Body of pancreas (tissue), 4 donors: ENCODE measurements around the gene LRIT1. TPM values are rescaled to one million over a fixed set of nuclear protein-coding genes. Genes with fewer than 3 reads are reported as not detected.
A peak's percentile ranks its signal among the peaks of the same experiment; 100 is the strongest.

ENCODE experiments used
- ATAC-seq: fragments of 150-250 bp; one replicate; pipeline ENCODE4 v1.9.1; 2016
- DNase-seq, 4 donors: peaks; one replicate each; pipeline ENCODE4 v3.0.0-alpha.2; 2019
- H3K27ac ChIP-seq, 4 donors: fragments of 200-600 bp; sonication (generic); 1 replicate in 3 of 4; 2 replicates in 1 of 4; pipeline versions ENCODE4 v1.5.1 to v1.6.1; 2016 to 2019; ENCODE audit warnings: mild to moderate bottlenecking in 1 of 4, mixed read lengths in 1 of 4, moderate library complexity in 1 of 4
- H3K27me3 ChIP-seq, 2 donors: fragments of 200-600 bp; sonication (generic); one replicate each; pipeline ENCODE4 v1.6.0; 2016; ENCODE audit warnings: mild to moderate bottlenecking in 1 of 2
- H3K36me3 ChIP-seq, 2 donors: fragments of 200-600 bp; sonication (generic); replicated peaks in 1 of 2; 2 replicates each; pipeline ENCODE4 v1.5.1; 2016; ENCODE audit warnings: low read depth in 2 of 2; ENCODE audit not compliant: insufficient read depth in 1 of 2
- H3K4me1 ChIP-seq: fragments of 200-600 bp; sonication (generic); one replicate; pipeline ENCODE4 v1.6.0; 2016
- H3K4me3 ChIP-seq, 2 donors: fragments of 200-600 bp; sonication (generic); 1 replicate in 1 of 2; 2 replicates in 1 of 2; pipeline ENCODE4 v1.5.1; 2016 to 2019
- H3K9me3 ChIP-seq, 3 donors: fragments of 200-600 bp; sonication (generic); 1 replicate in 2 of 3; 2 replicates in 1 of 3; pipeline ENCODE4 v1.5.1; 2016
- POLR2A ChIP-seq, 3 donors: fragments of 450-650 bp; IDR thresholded peaks; one replicate each; pipeline ENCODE4 v1.6.1; 2016; ENCODE audit warnings: antibody characterized with exemption in 3 of 3, mild to moderate bottlenecking in 2 of 3
- WGBS, 2 donors: methylation state at CpG; one replicate each; pipeline ENCODE4 v1.1.5; 2017; 5-methylcytosine and 5-hydroxymethylcytosine counted together
- intact Hi-C: fragments of 100-400 bp; cut with DNase I; formaldehyde crosslinking; loops from one replicate; pipeline ENCODE4 v1.15.1; 2023
- total RNA-seq, 2 donors: library from RNA; depleted of rRNA; stranded (reverse); fragments of >200 nt; gene quantifications; one replicate each; pipeline ENCODE4 v1.1.0, GENCODE V29; 2016
- TF ChIP-seq, protein P1 (sequence below), 7 experiments: fragments of 450-650 bp in 4 of 7; fragments of 200-600 bp in 3 of 7; sonication (generic) in 3 of 7; IDR thresholded peaks; one replicate each; pipeline ENCODE4 v1.5.1; 2016 to 2019; ENCODE audit warnings: antibody characterized with exemption in 7 of 7

LRIT1 gene
- total RNA-seq, 2 donors from 2014 or later: not detected

DNA sequence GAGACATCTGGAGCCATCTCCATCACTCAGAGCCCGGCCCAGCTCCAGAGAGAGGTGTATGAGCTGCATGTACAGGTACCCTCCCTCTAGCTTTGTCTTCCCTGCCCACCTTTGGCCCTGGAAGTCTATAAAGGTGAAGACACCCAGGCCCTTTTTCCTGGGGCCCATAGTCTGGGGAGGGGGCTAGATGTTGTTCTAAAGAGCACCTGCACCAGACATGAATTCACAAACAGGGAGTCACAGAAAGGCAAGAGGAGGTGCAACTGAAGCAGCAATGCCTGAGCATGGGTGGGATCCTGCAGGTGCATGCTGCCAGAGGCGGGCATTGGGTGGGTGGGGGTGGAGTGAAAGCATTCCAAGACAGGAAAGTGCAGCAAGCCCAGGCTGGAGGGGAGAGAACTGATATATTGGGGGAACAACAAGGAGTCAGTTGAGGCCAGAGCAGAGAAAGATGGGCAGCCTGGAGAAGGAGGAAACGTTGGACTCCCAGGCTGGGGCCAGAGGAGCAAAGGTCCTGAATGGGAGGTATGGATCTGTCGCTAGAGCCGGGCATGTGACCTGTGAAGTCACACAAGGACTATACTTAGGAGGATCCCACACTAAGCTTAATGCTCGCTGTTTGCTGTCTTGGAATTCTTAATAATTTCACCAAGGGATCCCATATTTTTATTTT lies 35.4 kb downstream of the LRIT1 start:
- WGBS, 2 donors: 41 to 59% methylated on average over 5 to 6 of the region's 6 CpGs
- no peaks in the 10 kb centered on the region for H3K36me3 ChIP-seq
- no peak for TF ChIP-seq POLR2A (IDR thresholded peaks at IDR 0.05)
- TF ChIP-seq, protein P1, sequence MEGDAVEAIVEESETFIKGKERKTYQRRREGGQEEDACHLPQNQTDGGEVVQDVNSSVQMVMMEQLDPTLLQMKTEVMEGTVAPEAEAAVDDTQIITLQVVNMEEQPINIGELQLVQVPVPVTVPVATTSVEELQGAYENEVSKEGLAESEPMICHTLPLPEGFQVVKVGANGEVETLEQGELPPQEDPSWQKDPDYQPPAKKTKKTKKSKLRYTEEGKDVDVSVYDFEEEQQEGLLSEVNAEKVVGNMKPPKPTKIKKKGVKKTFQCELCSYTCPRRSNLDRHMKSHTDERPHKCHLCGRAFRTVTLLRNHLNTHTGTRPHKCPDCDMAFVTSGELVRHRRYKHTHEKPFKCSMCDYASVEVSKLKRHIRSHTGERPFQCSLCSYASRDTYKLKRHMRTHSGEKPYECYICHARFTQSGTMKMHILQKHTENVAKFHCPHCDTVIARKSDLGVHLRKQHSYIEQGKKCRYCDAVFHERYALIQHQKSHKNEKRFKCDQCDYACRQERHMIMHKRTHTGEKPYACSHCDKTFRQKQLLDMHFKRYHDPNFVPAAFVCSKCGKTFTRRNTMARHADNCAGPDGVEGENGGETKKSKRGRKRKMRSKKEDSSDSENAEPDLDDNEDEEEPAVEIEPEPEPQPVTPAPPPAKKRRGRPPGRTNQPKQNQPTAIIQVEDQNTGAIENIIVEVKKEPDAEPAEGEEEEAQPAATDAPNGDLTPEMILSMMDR (IDR thresholded peaks at IDR 0.05): no peak
- no peaks in the 10 kb centered on the region for H3K27me3 ChIP-seq
- no peak overlapping the region for H3K27ac ChIP-seq
- DNase-seq: no peak
- no peaks in the 10 kb centered on the region for H3K4me1 ChIP-seq
- intact Hi-C loops: no loop called here
- no peak for ATAC-seq
- no peak overlapping the region for H3K4me3 ChIP-seq
- no peaks in the 10 kb centered on the region for H3K9me3 ChIP-seq

DNA sequence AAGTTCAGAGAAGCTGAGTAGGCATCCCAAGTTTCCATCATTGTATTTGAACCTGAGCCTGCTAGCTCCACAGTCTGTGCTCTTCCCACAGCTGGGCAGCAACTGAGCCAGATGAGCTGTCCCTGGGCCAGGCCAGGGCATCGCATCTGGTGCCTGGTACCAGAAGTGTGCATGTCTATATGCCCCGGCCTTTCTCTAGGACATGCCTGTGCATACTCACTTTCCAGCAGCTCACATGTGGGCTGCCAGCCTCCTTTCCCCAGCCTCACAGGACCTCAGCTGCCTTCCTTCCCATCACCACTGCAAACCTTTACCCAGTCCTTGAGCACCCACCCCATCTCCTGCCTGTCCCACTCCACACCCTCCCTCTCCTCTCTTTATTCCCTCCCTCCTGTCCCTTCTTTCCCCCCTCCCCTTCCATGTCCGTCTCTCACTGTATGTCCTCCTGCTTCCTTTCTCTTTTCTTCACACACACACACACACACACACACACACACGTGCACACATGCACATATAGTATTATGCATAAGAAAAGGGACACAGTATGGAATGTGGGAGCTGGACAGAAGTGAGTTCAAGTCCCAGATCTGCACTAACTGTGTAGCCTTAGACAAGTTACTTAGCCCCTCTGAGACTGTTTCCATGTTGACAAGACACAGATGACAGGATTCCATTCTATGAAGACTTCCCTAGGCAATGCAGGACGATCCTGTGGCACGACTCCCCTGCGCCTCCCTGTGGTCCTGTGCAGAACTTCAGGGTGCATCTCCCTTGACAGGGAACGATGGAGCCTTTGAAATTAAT lies 36.1 kb downstream of the LRIT1 start:
- H3K27ac ChIP-seq: no peak overlapping the region
- peak in 2 of 4 donors; percentile 25 to 48 for DNase-seq
- WGBS, 2 donors: 29 to 30% methylated on average over 8 of the region's 8 CpGs
- no peaks in the 10 kb centered on the region for H3K9me3 ChIP-seq
- H3K4me1 ChIP-seq: no peaks in the 10 kb centered on the region
- no peak overlapping the region for H3K4me3 ChIP-seq
- no peaks in the 10 kb centered on the region for H3K36me3 ChIP-seq
- TF ChIP-seq, protein P1 (IDR thresholded peaks at IDR 0.05): peak; percentile 15 to 46 (median 38)
- no peak for TF ChIP-seq POLR2A (IDR thresholded peaks at IDR 0.05)
- no peak for ATAC-seq
- no peaks in the 10 kb centered on the region for H3K27me3 ChIP-seq
- intact Hi-C loops: no loop called here

DNA sequence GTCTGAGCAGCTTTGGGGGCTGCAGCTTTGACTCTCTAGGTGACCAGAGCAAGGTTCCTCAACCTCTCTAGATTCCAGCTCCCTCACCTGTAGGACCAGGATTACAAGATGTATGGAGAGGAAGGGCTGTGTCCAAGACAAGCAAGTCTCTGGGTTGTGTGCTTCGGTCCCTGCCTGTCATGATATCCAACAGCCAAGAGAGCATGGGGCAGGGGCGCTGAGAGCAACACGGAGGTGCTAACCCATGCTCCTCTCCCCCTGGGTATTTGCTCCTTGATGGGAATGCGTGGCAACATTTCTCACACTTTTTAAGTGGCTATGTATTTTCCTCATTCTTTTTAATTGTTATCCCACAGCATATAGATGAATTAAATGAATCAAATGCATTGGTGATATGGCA lies 36.7 kb downstream of the LRIT1 start:
- ATAC-seq (no peak), DNase-seq (no peak)
- H3K4me1 ChIP-seq: no peaks in the 10 kb centered on the region
- no peak overlapping the region for H3K27ac ChIP-seq
- H3K4me3 ChIP-seq: no peak overlapping the region
- no peaks in the 10 kb centered on the region for H3K36me3 ChIP-seq
- intact Hi-C loops: no loop called here
- no peaks in the 10 kb centered on the region for H3K9me3 ChIP-seq
- no peaks in the 10 kb centered on the region for H3K27me3 ChIP-seq
- TF ChIP-seq POLR2A (IDR thresholded peaks at IDR 0.05): no peak
- TF ChIP-seq, protein P1 (IDR thresholded peaks at IDR 0.05): no peak
- WGBS, 2 donors: 77 to 86% methylated on average over 4 of the region's 4 CpGs

DNA sequence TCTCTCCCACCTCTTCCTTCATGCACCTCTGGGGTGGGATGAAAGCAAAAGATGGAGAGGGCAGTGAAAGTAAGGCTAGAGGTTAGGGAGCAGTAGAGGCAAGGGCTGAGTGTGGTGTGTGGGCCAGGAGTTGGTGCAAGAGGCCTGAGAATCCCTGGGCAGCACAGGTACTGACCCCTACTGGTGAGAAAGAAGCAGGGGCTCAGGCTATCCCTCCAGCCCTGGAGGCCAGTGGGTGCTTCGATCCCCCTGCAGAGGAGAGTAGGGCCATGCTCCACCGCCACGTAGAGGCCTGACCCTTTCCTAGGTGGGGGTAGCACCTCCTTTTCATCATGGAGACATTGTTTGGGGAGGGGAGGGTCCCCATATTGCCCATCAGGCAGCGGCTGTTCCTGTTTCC lies 37.2 kb downstream of the LRIT1 start:
- H3K4me3 ChIP-seq: no peak overlapping the region
- H3K36me3 ChIP-seq: no peaks in the 10 kb centered on the region
- no peak for TF ChIP-seq POLR2A (IDR thresholded peaks at IDR 0.05)
- TF ChIP-seq, protein P1 (IDR thresholded peaks at IDR 0.05): no peak
- DNase-seq (no peak), ATAC-seq (no peak)
- intact Hi-C loops: no loop called here
- no peaks in the 10 kb centered on the region for H3K9me3 ChIP-seq
- H3K4me1 ChIP-seq: no peaks in the 10 kb centered on the region
- 83% methylated on average over 1 to 4 of the region's 4 CpGs for WGBS, 2 donors
- H3K27ac ChIP-seq: no peak overlapping the region
- no peaks in the 10 kb centered on the region for H3K27me3 ChIP-seq
